ENCODE measurements around the gene SIL1.

Gene SIL1

DNA sequence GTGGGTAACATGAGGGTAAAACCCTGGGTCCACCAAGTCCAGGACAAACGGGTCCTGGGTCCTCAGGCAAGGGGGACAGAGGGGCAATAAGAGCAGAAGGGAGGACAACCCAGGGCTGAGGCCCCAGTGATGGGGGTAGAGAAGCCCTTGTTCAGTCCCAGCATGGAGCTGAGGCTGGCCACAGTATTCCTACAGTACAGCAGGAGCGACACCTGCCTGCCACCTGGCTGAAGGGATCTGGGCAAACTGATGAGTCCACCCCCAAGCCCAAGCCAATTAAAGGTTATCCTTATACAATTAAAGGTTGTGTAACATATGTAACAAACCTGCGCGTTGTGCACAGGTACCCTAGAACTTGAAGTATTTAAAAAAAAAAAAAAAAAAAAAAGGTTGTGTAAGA, 225.3 kb downstream of the SIL1 start:
- DNase-seq: peak; percentile 81

DNA sequence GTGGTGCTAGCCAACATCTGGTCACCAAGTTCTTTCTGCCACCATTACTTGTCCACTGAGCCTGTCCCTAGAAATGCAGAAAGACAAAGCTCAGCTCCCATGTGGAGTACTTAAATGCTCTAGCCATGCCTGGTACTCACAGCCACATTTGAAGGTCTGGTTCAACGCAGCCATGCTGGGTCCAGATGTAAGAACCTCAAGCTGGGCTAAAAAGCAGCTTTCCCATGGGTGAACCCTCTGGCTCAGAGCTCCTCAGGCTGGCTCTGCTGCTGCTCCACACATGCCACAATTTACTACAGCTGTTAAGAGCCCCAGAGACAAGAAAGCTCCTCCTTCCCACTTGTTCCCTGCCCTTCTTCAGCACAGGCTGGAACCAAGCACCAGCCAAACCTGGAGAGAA, 225.9 kb downstream of the SIL1 start:
- no peak for DNase-seq

DNA sequence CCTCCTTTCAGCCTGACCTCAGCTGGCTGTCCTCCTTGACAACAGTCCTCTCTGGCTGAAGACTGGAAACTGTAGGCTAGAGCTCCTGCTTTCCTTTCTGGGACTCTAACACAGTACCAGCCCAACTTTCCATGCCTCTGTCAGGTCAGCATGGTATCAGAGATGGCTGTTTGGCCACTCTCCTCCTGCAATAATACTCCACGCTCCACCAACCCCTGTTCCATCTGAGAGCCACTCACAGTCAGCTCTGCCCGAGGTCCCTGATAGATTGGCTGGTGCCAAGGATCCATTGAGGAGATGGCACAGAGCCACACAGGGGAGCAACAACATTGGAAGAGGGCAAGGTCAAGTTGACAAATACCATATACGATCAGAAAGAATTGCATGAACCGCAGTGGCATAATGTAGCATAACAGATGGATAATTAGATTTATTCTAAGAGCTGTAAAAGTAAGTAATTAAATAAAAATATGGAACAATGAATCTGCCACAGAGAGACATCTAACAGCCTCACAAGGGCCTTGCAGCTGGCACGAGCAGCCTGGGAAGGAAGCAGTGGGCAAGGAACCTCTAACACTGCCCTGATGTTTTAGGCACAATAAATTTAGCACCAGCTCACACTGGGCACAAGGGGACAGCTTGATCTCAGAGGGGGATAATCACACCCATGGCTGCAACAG, 228.7 kb downstream of the SIL1 start:
- DNase-seq: no peak

DNA sequence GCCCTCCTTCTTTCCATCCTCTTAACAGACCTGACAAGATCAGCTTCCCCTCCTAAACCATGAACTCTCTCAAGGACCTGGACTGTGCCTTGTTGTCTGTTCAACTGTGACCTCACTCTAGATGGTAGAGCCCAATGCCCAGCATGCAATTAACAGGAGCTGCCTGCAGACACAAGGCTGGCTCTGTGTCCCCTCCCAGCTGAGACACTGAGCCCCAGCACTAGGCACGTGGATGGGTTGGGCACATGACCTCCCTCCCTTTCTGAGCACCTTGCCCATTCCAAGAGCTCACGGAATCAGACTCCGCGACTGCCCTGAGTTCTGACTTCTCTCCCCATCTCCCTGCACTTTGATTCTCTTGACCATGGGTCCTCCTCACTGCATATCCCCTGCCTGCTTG, 229.6 kb downstream of the SIL1 start:
- DNase-seq: peak; percentile 19

DNA sequence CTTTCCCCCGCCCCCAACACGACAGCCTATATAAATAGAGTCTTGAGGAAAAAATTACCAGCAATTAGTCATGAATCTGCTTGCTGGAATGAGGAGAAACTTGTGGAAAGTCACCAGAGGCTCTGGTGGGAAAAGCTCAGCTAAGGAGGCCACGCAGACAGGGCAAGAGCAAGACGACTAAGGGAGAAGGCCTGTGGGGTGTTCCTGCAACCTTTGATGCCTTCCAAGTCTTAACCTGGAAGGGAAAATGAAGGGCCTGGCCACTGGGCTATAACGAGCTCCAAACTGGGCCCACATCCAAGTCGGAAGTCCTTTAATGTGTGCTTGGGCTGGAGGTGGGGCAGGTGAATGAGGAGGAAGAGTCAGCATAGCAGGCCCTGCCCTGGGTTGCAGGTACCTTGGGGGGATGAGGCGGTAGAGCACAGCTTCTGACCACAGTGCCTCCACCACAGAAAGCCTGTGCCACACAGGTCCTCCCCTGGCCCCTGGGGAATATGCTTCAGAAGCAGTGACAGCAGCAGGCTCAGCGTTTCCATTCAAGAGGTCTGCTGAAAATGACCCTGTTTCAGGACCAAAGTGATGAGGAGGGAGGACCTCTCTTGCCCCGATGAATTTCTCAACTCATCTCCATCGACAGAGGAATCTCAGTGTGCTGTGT, 230.2 kb downstream of the SIL1 start:
- DNase-seq: peak; percentile 88

DNA sequence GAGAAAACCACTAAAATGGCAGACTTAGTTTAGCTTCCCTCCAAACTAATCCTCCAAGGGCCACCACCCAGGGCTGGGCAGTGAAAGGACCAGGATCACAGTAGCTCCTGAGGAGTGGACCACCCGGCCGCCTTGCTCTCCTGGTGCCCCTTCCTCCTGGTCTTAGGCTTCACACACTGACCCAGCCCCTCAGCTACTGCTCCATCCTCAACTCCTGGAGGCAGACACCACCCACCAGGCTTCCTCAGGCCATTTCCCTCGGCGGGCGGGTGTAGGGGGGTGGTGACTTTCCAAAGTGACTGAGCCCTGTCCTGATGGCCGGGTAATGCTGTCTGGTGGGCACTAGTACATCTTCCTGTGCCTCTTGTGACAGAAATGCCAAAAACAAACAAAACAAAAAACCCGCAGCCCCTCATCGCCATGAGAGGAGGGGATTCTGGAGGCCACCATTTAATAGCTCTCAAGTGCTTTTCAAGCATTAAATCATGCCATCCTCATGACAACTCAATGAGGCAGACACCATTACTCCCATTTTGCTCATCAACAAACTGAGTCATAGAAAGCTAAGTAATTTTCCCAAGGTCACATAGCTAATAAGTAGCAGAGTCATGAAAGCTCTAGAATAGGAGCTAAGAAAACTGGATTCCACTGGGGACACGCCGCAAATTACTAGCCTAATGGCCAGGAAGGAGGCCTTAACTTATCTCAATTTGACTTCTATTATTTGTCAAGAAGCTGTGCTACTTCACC, 231.8 kb downstream of the SIL1 start:
- DNase-seq: no peak

DNA sequence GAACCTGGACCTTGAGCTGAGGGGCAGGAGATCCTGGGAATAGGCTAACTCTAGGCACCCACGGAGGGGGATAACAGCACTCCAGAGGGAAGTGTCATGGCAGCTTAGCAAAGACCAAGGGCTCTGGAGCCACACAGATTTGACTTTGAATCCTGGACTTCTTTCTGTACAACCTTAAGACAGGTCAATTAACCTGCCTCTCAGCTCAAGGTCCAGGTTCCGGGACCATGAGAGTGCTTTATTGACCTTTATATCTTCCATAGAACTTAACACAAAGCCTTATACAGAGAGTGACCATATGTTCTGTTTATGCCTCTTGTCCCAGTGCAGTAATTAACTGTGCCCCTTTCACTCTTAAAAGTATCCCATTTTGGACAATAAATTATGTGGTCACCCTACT, 232.5 kb downstream of the SIL1 start:
- DNase-seq: no peak

DNA sequence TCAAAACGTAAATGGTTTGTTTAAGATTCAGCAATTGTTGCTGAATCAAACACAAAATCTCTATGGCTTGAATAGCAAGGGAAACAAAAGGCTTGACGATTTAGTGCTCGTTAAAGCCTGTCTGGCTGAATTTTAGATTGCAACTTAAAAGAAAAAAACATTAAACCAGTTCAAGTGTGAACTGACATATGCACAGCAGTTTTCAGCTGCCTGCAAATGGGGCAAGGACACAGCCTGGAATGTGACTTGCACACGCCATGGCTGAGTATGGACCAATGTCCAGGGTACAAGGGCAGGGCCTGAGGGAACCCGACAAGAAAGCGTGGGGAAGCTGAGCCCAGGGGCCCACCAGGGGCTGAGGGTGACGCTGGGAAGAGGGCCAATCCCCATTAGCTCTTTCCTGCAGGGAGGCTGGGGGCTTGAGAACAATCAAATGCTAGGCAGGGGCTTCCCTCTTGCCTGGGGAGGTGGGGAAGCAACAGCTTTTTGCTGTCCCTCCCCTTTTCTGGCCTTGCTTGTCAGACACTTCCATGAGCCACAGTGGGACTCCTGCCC, 233.4 kb downstream of the SIL1 start:
- no peak for DNase-seq

DNA sequence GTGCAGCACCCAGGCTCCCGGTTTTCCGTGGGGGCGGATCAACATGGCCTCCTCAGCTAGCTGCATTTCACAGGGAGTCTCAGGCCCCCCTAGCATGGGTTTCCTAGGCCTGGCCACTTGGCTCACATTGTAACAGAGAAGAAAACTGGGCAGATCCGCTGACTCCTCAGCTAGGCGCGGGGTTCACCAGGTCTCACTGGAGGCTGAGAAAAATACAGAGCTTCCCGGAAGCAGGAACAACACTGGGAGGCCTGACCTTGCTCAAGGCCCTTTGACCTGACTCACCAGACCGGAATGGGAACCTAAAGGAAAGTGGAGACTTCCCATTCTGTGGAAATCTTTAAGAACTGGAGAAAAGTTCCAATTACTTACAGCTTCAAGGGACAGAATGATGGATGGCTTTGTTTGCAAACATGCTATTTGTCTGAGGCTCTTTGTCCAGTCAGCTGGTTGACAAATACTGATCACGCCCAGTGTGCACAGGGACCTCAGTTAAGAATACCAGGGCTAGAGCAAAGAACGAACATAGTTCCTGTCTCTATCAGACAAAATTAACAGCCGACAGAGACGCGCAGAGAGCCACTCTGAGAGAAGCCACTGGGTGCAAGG, 234.3 kb downstream of the SIL1 start:
- DNase-seq: no peak

DNA sequence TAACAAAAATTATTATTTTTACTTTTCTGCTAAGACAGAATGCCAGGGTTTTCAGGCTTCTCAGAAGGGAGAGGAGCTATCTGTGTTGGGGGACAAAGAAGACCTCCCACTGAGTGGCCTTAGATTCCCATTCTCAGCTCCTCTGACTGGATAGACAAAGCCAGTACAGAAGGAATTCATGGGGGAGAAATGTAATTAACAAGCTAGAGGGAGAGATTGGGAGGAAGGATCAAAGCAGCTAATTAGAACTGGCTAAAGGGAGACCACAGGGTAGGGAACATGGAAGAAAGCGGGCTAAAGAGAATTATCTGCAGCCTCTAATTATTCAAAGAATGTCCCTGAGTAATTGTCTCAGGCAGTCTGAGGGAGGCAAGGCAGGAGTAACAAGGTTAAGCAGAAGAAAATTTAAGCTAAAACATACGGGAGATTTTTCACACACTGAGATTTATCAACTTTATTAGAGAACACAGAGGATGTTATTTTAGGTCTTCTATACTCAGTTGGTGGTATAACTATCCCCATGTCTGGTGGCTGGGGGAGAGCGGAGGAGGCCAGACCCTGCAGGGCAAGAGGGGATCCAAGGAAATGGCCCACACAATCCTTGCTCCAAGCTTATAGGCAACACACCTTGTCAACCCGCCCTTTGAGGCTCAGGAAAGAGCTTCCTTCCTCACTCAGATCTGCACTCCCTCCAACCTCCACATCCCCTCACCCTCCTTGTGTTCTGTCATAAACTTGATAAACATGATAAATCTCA, 235.4 kb downstream of the SIL1 start:
- no peak for DNase-seq

DNA sequence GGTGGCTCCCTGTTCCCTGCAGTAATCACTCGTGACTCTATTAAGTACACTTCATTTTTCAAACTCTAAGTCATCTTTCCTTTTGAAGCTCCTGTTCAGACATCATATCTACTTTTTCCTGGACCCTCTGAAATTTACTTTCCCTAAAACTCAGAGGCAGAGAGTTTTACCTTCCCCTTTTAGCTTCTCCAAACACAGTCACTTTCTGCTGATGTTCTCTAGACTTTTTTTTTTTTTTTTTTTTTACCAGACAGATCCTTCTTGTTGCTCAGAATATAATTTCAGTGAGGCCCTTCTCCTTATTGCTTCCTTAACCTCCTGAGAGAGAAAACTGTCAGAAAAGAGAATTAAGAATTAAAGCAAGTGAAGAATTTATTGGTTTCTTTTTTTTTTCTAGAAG, 236.4 kb downstream of the SIL1 start:
- DNase-seq: no peak

DNA sequence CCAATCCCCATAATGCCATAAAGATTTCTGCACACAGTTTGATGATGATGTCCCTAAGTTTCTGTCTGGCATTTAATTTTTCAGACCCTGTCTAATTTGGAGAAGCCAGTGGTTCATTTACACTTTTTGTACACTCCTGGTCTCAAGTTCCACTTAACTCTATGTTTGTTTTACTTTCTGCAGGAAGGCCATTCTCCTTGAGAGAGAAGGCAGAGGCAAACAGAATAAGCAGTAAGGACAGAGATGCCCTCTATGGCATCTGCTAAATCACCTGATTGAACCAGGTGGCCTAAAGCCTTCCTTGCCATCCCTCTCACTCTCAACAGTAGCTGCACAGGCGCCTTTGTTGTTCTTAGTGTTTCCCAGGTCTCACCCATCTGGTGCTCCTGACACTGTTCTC, 236.9 kb downstream of the SIL1 start:
- DNase-seq: peak; percentile 78

DNA sequence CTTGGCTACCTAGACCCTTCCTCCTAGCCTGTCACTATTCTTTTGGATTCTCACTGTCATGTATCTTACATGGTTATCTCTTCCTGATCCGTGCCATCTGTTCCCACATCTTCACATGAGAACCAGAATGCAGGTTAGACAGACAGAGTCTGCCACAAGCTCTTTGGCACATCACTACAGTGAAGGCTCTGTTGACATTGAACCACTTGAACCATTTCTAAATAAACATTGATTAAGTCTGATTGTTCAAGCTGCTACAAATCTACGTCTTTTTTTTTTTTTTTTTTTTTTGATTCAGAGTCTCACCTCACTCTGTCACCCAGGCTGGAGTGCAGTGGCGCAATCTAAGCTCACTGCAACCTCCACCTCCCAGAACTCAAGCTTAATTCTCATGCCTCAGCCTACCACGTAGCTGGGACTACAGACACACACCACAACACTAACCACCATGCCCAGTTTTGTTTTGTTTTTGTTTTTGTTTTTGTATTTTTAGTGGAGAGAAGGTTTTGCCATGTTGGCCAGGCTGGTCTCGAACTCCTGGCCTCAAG, 237.9 kb downstream of the SIL1 start:
- DNase-seq: peak; percentile 98

DNA sequence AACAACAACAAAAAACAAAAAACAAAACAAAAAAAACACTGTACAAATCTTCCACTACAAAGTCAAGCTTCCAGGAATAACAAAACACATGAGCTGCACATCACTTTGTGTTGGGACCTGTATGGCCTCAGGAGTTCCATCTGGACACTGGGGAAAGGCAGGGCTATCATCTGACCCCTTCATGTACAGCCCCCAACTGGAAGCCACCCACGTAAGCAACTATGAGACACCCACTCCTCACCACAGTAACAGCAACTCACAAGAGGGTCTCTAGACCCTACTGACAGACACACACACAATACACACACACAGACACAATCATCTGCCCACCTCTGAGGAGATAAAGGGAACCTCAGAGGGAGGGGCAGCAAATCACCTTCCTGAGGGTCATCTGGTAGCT, 241.4 kb downstream of the SIL1 start:
- DNase-seq: no peak

DNA sequence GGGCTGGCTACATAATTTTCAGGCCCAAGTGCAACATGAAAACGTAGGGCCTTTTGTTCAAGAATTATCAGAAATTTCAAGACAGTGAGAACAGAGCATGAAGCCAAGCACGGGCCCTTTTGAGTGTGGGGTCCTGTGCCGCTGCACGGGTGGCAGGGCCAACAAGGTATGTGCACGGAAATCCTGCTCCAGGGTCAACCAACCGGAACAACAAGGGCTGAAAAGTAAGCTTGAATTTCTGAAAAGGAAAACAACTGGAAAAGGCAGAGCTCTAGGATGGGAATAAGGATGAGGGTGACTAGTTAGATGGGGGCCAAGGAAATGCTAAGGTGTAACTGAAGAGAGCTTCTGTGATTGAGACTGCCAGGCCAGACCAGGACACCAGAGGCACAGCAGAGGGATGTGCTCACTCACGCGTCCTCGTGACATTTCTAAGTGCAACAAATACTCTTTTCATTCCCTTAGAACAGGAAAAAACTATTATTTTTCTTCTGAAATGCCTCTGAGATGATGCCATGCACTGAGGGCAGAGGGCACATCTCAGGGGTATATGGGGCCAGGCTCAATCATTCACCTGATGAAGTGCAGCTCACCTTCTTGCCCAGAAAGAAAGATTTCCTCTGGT, 242.4 kb downstream of the SIL1 start:
- DNase-seq: peak; percentile 64

DNA sequence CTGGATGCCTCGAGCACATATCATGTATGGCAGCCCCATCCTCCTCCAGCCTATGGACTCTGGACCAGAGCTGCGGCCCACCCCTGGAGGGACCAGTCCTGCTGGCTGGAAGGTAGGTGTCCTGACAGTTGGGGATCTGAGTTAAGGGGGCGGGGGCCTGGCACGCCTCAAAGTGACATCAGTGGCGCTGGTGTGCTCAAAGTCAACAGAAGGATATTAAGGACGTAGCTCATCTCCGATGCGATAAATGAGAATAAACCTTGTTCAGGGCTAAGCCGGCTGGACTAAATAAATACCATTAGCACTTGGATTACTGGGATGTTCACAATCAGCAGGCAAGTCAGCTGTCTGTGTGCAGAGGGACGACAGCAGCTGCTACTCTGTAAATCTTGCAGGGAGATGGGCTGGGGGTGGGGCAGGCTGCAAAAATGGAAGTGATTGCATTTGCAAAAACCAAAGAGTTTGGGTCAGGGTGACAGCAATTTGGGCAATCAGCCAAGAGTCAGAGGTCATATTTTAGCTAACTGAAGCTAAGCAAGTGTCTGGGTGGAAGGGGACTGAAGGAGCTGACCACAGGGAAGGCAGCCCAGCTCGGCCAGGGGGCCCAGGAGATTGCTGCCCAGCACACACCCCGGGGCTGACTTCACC, 243.0 kb downstream of the SIL1 start:
- peak; percentile 96 for DNase-seq

DNA sequence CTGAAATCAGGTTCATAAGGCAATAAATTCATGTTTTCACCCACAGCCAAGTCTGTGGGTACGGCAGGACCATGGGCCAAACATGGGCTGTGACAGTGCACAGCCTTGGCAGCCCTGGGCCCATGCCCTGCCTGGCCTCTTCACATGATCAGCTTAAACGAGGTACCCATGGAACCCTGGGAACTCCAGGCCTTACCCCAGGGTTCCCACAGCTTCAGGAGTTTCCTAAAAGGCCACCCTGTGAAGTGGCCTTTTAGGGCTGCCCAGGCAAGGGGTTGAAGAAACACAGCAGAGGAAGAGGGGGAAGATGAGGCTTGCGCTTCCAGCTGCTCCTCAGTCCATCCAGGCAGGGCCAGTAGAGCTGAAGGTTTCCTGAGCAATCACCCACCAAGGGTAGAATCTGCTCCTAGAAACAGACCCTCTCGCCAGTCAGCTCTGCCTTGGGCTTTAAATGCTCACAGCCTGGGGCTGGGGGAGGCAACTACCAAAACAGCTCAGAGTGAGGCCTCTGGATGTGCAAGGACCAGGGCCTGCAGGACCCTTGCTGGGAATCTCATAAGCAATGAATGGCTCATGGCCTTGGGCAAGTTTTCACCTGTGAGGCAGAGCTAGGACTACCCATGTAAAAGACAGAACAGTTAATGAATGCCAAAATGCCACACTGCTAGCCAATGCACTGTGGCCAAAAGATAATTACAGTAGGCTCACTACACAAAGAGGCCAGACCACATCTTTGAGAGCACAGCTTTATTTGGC, 243.7 kb downstream of the SIL1 start:
- DNase-seq: peak; percentile 44

DNA sequence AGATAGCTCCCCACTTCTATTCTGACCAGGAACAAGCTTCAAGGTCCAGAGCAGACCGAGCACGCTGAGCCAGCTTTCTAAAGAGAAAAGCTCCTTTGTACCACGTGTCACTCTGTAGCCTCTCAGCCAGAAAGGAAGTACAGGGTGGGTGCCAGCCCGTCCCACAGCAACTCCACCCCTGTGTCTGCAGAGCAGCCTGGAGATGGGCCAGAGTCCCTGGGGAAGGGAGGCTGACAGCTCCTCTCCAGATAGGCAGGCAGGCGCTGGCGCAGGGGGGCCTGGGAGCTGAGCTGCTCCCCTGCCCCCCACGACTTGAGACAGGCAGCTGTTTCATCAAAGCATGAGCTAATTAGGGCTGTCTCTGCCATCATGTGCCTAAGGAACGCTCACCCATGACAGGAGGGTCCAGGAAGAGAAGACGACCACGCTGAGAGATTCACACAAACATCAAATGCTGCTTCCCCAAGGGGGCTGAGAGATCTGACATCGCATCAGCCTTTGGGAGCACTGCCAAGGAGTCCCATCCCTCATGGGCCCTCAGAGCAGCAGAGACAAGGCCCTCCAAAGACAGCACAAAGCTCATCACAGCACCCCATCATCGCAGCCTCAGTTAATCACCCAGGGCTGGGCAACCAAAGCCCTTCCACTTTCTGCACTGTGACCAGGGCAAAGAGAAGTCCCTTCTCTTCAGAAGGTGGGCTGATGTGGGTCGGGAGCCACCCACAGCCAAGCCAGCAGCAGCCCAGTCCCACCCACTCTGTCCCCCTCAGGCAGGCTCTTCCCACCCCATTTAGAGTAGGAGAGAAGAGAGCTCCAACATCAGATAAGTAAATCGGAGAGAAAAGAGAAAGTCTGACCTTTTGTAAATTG, 244.5 kb downstream of the SIL1 start:
- peak; percentile 74 for DNase-seq

DNA sequence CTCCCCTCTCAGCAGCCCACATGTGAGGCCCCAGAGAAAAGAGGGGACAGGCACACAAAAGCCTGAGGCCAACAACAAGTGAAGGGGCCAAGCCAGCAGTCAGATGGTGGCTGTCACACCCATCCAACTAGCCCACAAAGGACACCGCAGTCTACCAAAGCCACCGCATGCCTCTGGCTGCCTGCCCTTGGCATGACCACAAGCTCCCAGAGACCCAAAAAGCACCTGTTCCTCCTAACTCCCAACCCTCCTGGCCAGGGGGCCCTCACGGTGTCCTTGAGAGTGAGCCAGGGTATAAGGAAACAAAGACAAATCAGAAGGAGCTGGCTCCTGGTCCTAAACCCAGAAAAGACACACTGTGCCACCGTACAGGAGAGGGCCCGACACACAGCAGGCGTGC, 245.2 kb downstream of the SIL1 start:
- DNase-seq: no peak

All from DMS53 (cell line).